PFSK-1 (cell line): ENCODE results near the gene PDE8B.

Experiments
- FOXP2 ChIP-seq: optimal IDR thresholded peaks from 2 replicates; pipeline ENCODE3; 2011; ENCODE audit warnings: borderline replicate concordance, control low read depth, inconsistent platforms; ENCODE audit not compliant: insufficient read depth; ENCODE audit errors: extremely low read length, extremely low read depth
- POLR2AphosphoS5 ChIP-seq: IDR thresholded peaks from 2 replicates; pipeline ENCODE4 v1.6.1; 2012; ENCODE audit warnings: low read depth, mild to moderate bottlenecking, control low read depth, low read length, moderate library complexity
- REST ChIP-seq, 2 experiments: IDR thresholded peaks; 2 replicates each; pipeline versions ENCODE4 v1.6.1 to v1.8.0; 2011 to 2012; ENCODE audit warnings: low read depth in 2 of 2, low read length in 2 of 2, control low read depth in 1 of 2, inconsistent platforms in 1 of 2, mild to moderate bottlenecking in 1 of 2, moderate library complexity in 1 of 2; ENCODE audit not compliant: insufficient read depth in 1 of 2
- SIN3A ChIP-seq: IDR thresholded peaks from 2 replicates; pipeline ENCODE4 v1.6.1; 2012; ENCODE audit warnings: mild to moderate bottlenecking, low read length, moderate library complexity, borderline replicate concordance; ENCODE audit not compliant: insufficient read depth
- TAF1 ChIP-seq: IDR thresholded peaks from 2 replicates; pipeline ENCODE4 v1.6.1; 2012; ENCODE audit warnings: low read length, control low read depth, borderline replicate concordance; ENCODE audit not compliant: insufficient read depth

PDE8B gene

DNA sequence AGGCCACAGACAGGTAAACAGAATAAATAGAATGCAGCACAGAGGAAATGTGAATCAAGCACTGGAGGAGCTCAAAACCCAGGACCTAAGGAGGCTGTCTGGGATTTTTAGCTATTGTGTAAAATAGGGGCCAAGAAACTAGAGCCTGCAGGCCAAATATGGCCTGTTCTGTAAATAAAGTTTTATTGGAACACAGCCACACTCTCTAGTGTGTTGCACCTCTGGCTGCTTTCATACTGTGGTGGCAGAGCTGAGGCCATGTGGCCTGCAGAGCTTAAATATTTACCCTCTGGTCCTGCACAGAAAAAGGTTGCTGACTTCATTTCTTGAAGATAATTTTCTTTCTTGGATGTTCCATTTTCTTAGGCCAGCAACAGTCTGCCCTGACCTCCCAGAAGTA is 145.3 kb downstream of the PDE8B start:
- TF ChIP-seq FOXP2, result no peak
- TF ChIP-seq SIN3A, result no peak
- TF ChIP-seq POLR2AphosphoS5, result no peak
- no peak for TF ChIP-seq REST (IDR thresholded peaks at IDR 0.05; ENCODE audit: insufficient read depth in 1 of 2, low read depth in 2 of 2, low read length in 2 of 2)
- no peak for TF ChIP-seq TAF1

- no peak for TF ChIP-seq TAF1
- no peak for TF ChIP-seq REST (IDR thresholded peaks at IDR 0.05; ENCODE audit: insufficient read depth in 1 of 2, low read depth in 2 of 2, low read length in 2 of 2)
- TF ChIP-seq POLR2AphosphoS5, result no peak
- no peak for TF ChIP-seq FOXP2
- TF ChIP-seq SIN3A, result no peak
Observed at GRCh38 chr5:77356740-77357139, 146.3 kb downstream of the PDE8B start.

- TF ChIP-seq REST (IDR thresholded peaks at IDR 0.05; ENCODE audit: insufficient read depth in 1 of 2, low read depth in 2 of 2, low read length in 2 of 2), result no peak
Observed at GRCh38 chr5:77358255-77359205, 148.1 kb downstream of the PDE8B start.

DNA sequence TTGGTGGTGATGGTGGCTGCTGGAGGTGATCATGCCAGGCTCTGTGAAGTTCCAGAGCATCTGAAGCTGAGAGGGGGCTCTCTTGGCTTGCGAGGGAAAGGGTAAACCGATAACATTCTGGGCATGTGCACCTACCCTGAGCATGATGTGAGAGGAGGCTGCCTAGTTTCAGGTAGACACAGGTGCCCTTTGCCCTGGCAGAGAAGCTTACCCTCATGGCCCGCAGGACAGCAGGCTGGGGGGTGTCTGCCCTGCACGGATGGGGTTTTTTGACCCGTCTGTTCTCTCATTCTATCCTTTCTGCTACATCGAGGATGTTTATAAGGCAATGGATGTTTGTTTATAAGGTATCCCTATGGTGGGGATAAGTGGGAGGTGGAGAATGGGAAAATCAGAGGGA is 148.8 kb downstream of the PDE8B start:
- no peak for TF ChIP-seq REST (IDR thresholded peaks at IDR 0.05; ENCODE audit: insufficient read depth in 1 of 2, low read depth in 2 of 2, low read length in 2 of 2)
- no peak for TF ChIP-seq FOXP2
- TF ChIP-seq TAF1, result no peak
- TF ChIP-seq SIN3A, result no peak
- TF ChIP-seq POLR2AphosphoS5, result no peak
